Measurements from ENCODE around the gene THY1.

DNA sequence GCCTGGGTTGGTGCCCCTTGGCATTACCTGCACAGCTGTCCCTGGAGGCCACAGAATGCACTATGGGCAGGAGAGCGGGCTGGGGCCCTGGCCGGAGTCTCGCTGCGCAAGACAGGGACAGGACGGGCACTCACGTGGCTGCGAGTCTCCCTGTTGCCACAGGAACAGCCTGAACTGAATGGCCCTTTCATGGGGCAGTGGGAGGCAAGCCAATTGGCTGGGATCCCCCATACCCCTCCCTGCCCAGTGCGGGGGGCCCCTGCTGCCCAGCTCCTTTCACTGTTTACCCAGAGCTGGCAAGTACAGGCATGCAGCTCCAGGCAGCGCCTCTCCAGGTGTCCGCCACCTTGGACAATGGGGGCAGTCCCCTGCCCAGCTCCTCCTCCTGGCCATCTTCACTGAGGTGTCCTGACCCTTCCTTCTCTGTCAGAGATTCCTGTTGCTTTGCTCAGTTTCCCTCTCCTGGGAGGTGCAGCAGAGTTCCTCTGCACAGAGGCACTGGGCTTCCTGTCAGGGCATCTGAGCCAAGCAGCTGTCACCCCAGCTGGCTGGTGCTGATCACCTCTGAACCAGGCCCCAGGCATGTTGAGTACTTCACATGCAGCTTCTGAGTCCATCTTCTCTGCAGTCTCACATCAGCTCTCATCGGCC lies 46.6 kb downstream of the THY1 start:
- TF ChIP-seq, protein P1, sequence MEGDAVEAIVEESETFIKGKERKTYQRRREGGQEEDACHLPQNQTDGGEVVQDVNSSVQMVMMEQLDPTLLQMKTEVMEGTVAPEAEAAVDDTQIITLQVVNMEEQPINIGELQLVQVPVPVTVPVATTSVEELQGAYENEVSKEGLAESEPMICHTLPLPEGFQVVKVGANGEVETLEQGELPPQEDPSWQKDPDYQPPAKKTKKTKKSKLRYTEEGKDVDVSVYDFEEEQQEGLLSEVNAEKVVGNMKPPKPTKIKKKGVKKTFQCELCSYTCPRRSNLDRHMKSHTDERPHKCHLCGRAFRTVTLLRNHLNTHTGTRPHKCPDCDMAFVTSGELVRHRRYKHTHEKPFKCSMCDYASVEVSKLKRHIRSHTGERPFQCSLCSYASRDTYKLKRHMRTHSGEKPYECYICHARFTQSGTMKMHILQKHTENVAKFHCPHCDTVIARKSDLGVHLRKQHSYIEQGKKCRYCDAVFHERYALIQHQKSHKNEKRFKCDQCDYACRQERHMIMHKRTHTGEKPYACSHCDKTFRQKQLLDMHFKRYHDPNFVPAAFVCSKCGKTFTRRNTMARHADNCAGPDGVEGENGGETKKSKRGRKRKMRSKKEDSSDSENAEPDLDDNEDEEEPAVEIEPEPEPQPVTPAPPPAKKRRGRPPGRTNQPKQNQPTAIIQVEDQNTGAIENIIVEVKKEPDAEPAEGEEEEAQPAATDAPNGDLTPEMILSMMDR (IDR thresholded peaks at IDR 0.05), result no peak
- TF ChIP-seq POLR2A (IDR thresholded peaks at IDR 0.05) (no peak), POLR2AphosphoS5 (IDR thresholded peaks at IDR 0.05) (peak in 1 of 4 donors; percentile 17)

Measured in sigmoid colon (tissue), 4 donors.